NCI-H510A treated with DMSO at 0.1 percent for 48 hours (cell line): Measurements from ENCODE around the gene SEPTIN3.

ENCODE experiments used
- DNase-seq: peaks from one replicate; lab custom pipeline; 2025; lab: John Stamatoyannopoulos, UW

SEPTIN3 gene

DNA sequence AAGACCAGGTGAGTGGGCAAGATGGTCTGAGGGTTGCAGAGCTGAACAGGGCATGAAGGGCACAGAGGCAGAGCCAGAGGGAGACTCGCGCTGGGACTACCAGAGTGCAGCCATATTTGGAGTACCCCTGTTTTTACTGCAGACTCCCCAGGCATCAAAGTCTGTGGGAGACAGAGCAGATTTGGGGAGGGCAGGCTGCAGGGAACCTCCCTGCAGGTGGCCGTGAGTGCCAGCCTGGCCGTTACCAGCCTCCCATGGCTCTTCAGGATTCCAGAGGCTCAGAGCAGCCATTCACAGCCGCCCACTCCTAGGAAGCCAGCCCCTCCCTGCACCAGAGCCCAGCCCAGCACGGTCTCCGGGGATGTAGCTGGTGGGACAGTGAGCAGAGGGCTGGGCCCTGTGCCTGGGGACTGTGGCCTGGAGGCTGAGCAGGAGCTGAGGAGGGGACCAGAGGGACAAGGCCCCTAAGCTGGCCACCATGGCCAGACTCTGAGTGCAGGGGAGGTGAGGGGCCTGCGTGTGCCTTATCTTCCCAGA is at the start of gene SEPTIN3:
SEPTIN3 (plus strand) TSS at position 334 of the 537 bp plus-strand sequence. CDS start 2,050 bp downstream, outside the sequence.
- DNase-seq, result no peak

- DNase-seq, result no peak
Measured at GRCh38 chr22:41920271-41920976, 48.8 kb upstream of the SEPTIN3 start.

DNA sequence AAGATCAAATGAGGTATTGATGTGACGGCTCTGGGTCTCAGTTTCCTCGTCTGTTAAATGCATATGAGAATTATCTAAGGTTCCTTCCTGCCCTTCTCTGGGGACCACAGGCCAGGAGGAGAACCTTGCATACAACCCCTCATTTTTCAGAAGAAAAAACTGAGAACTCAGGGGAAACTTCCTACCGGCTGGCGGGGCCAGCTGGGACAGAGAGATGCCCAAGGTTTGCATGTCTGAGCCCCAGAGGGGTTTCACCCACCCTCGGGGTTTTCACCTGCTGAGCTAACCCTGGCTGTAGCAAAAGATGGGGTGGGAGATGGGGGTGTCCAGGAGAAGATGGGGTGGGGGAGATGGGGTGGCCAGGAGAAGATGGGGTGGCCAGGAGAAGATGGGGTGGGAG is 46.9 kb upstream of the SEPTIN3 start:
- no peak for DNase-seq

GRCh38 chr22:41922940-41923594 is 46.2 kb upstream of the SEPTIN3 start:
- DNase-seq, result no peak

- DNase-seq, result no peak
Measured at GRCh38 chr22:41923595-41924276, 45.5 kb upstream of the SEPTIN3 start.

GRCh38 chr22:41925783-41926460 is 43.3 kb upstream of the SEPTIN3 start:
- no peak for DNase-seq

GRCh38 chr22:41927813-41928212 is 41.4 kb upstream of the SEPTIN3 start:
- no peak for DNase-seq

DNA sequence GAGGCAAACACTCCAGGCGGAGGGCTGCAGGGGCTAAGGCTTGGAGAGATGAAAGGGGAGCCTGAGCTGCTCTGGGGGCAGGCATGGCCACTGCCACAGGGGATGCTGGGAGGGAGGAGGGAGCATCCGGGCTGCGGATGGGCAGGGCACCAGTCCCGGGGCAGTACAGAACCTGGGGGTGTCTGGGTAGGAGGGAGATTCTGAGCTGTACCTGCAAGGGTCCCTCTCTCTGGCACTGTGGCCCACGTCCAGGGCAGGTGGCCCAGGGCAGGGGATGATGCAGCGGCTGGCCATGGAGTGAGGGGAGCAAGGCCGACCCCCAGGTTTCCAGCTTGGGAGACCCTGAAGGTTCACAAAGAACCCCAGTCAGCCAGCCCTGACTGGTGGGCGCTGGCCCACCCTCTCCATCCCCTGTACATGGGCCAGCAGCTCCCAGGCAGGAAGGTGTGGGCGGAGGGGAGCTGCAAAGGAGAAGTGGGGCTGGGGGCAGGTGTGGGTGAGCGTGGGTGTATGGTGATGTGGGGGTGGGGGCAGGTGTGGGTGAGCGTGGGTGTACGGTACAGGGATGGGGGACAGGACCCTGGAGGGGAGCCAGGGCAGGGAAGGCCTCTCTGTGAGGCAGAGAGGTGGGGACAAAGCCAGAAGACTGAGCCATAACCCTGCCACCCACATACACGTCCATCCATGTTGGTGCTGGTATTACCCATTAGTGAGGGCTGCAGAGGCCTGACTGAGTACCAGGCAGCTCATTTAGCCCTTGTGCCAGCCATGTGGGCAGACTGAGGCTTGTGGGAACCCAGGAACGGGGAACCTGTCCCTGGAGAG is 40.4 kb upstream of the SEPTIN3 start:
- DNase-seq, result no peak

DNA sequence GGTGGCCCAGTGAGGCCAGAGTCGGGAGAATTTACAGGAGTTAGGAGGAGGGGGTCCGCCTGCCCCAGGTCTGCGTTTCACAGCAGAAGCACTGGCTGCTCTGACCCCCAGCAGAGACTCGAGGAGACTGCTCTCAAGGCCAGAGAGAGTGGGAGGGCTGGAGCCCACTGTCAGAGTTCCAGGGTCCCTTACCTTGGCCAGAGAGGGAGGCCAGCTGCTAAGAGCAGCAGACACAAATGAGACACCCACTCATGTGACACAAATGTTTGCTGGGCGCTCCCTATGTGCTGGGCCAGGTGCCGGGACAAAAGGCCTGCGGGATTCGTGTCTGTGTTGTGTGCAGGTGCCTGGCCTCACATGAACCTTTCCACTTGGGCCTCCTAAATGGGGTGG is 39.8 kb upstream of the SEPTIN3 start:
- no peak for DNase-seq

- DNase-seq, result no peak
Measured at GRCh38 chr22:41931701-41932269, 37.5 kb upstream of the SEPTIN3 start.

- DNase-seq, result no peak
Measured at GRCh38 chr22:41932353-41932752, 36.9 kb upstream of the SEPTIN3 start.

- DNase-seq, result no peak
Measured at GRCh38 chr22:41933411-41934177, 35.6 kb upstream of the SEPTIN3 start.

DNA sequence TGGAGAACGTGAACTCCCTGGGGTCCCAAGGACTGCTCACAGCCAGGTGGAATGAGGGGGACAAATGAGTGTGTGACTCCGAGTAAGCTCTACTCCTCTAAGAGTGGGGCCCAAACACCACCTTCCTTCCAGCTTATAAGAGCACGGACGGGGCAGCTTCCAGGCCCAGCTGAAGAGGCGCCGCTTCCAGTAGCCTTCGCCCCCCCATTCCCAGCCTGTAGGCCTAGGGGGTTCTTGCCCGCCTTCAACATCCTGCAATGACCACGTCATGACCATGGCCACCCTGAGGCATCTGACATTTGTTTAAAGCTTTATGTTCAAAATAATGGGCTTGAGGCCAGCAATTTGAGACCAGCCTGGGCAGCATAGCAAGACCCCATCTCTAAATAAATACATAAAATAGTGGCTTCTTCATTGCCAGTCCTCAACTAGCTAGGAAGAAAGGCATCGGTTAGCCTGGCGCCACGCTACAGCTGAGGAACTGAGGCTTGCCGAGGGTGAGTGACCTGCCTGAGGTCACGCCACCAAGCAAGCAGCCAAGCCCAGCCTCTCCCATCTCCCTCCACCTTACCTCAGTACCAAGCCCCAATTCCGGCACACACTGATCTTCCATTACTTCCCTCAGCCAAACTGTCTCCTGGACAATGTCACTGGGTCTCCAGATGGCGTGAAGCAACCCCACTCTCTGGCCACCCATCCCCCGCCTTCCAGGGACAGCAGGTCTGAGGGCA is 34.8 kb upstream of the SEPTIN3 start:
- no peak for DNase-seq

DNA sequence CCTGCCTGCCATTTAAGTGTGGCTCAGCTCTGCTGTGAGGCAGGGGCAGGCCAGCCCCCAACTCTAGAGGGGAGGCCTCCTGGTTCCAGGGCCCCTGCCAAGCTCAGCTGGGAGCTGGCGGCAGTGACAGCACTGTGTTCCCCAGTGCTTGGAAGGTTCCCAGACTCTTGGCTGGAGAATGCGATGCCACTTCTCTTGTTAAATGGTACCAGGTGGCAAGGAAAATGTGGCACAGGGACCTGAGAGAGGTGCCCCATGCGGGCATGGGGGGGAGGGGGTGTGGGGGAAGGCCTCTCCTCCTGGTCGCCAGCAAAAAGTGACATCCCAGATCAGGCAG is 34.3 kb upstream of the SEPTIN3 start:
- no peak for DNase-seq

- no peak for DNase-seq
Measured at GRCh38 chr22:41935509-41935908, 33.7 kb upstream of the SEPTIN3 start.

DNA sequence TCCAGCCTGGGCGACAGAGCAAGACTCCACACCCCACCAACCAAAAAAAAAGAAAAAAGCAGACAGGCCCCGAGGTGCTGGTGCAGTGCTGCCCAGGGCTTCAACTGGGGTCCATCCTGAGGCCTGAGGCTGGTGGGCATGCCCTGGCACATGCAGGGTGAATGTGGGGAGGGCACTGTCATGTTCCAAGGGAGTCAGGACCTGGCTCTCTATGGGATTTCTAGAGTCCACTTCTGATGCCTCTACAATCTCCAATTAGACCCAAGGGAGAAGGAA is 32.4 kb upstream of the SEPTIN3 start:
- no peak for DNase-seq

GRCh38 chr22:41939981-41940831 is 29.0 kb upstream of the SEPTIN3 start:
- peak; percentile 4 for DNase-seq

- peak; percentile 63 for DNase-seq
Measured at GRCh38 chr22:41940832-41941765, 28.1 kb upstream of the SEPTIN3 start.
